Activated CD8-positive, alpha-beta T cell treated with anti-CD3 and anti-CD28 coated beads for 36 hours (primary cell): ENCODE data around the gene HM13. TPM values are rescaled to one million over a fixed set of nuclear protein-coding genes. Genes with fewer than 3 reads are reported as not detected.

Experiments used
- ATAC-seq: fragments of 200-7000 bp; cut with Tn5 transposase; one replicate; pipeline ENCODE4 v1.10.0; 2021; ENCODE audit warnings: mild to moderate bottlenecking, moderate library complexity
- CTCF ChIA-PET: fragments of 350-600 bp; sonication (Branson Sonifier 250); formaldehyde crosslinking; loops from one replicate; lab custom pipeline; 2021; ENCODE audit warnings: antibody characterized with exemption; lab: Charles Lee
- POLR2A ChIA-PET: fragments of 350-600 bp; sonication (Branson Sonifier 250); formaldehyde crosslinking; loops from one replicate; lab custom pipeline; 2021; ENCODE audit warnings: antibody characterized with exemption; lab: Charles Lee
- DNase-seq: peaks from one replicate; pipeline ENCODE4 v3.0.0-alpha.2; 2020
- H3K27ac Mint-ChIP-seq: one replicate; pipeline ENCODE4 v1.8.0; 2021; ENCODE audit warnings: mild to moderate bottlenecking, mixed read lengths
- H3K27me3 Mint-ChIP-seq: one replicate; pipeline ENCODE4 v1.8.0; 2021; ENCODE audit warnings: mixed read lengths
- H3K36me3 Mint-ChIP-seq: one replicate; pipeline ENCODE4 v1.8.0; 2021; ENCODE audit warnings: low read depth, mixed read lengths
- H3K4me1 Mint-ChIP-seq: one replicate; pipeline ENCODE4 v1.8.0; 2021; ENCODE audit warnings: low read depth, mixed read lengths
- H3K4me3 Mint-ChIP-seq: one replicate; pipeline ENCODE4 v1.8.0; 2021; ENCODE audit warnings: mild to moderate bottlenecking, moderate library complexity, mixed read lengths
- H3K9me3 Mint-ChIP-seq: one replicate; pipeline ENCODE4 v1.8.0; 2021; ENCODE audit warnings: mixed read lengths
- CTCF ChIP-seq: fragments of 200-600 bp; IDR thresholded peaks from one replicate; pipeline ENCODE4 v1.8.0; 2022; ENCODE audit warnings: antibody characterized with exemption, mild to moderate bottlenecking
- intact Hi-C: fragments of 100-400 bp; cut with micrococcal nuclease; formaldehyde crosslinking; loops from one replicate; pipeline ENCODE4 v1.10.0; 2022
- total RNA-seq, 2 experiments: library from RNA; stranded (reverse); gene quantifications; one replicate each; pipeline ENCODE4 v1.2.3, GENCODE V29; 2021

Gene HM13
- total RNA-seq, 2 experiments from 2014 or later, result 91.6 to 95.5 TPM

DNA sequence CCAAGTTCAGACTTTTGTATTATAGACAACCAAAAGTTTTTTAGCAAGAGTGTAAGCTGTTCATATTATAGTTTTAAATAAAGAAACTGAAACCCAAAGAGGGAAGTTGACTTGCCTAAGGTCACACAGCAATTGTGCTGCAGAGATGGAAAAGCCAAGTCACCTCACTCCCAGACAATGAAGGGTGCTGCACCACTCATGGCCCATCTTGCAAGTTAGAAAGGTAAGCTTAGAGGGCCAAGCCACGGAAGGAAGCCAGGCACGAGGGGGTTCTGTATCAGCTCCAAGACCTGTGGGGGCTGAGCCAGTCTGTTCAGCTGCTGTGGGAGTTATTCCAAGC lies 40.2 kb upstream of the HM13 start:
- ChIA-PET POLR2A (interaction anchor here (1.0 kb wide), 1 partner anchor 8 kb away, joined by 3 read pairs; no protein-coding TSS in a partner anchor), CTCF (interaction anchor here (1.3 to 4.6 kb wide), 2 partner anchors 29 to 40 kb away, joined by 3 to 23 read pairs; partner anchors contain the start of gene HM13)
- Mint-ChIP-seq H3K36me3 (no peaks in the 10 kb centered on the region), H3K27ac (no peak overlapping the region), H3K4me1 (peaks cover 15% of the 10 kb centered on the region), H3K27me3 (peaks cover 44% of the 10 kb centered on the region), H3K9me3 (peaks cover 2% of the 10 kb centered on the region), H3K4me3 (no peak overlapping the region)
- DNase-seq, result peak; percentile 19
- peak; percentile 61 for ATAC-seq
- TF ChIP-seq CTCF, result no peak
- intact Hi-C loops, result no loop called here

- Mint-ChIP-seq H3K4me3 (no peak within 1 kb of the TSS), H3K36me3 (no peaks in the 10 kb centered on the region), H3K4me1 (peaks cover 15% of the 10 kb centered on the region), H3K9me3 (peaks cover 2% of the 10 kb centered on the region), H3K27me3 (peaks cover 44% of the 10 kb centered on the region), H3K27ac (no peak within 1 kb of the TSS)
- no peak for TF ChIP-seq CTCF
- ChIA-PET CTCF (interaction anchor here (1.3 to 4.6 kb wide), 2 partner anchors 28 to 40 kb away, joined by 3 to 23 read pairs; partner anchors contain the start of gene HM13), POLR2A (no interaction called here)
- no peak for ATAC-seq
- no peak for DNase-seq
- intact Hi-C loops, result no loop called here
Measured at GRCh38 chr20:31474758-31475427, 39.3 kb upstream of the HM13 start, which contains the start of the genes DEFB124 and REM1. Gene DEFB124, minus strand, starts transcription at chr20:31475127. Its CDS starts 2,114 bp downstream, at chr20:31473013. Gene REM1, plus strand, starts transcription at chr20:31475288. Its CDS starts 1,158 bp downstream, at chr20:31476446.

DNA sequence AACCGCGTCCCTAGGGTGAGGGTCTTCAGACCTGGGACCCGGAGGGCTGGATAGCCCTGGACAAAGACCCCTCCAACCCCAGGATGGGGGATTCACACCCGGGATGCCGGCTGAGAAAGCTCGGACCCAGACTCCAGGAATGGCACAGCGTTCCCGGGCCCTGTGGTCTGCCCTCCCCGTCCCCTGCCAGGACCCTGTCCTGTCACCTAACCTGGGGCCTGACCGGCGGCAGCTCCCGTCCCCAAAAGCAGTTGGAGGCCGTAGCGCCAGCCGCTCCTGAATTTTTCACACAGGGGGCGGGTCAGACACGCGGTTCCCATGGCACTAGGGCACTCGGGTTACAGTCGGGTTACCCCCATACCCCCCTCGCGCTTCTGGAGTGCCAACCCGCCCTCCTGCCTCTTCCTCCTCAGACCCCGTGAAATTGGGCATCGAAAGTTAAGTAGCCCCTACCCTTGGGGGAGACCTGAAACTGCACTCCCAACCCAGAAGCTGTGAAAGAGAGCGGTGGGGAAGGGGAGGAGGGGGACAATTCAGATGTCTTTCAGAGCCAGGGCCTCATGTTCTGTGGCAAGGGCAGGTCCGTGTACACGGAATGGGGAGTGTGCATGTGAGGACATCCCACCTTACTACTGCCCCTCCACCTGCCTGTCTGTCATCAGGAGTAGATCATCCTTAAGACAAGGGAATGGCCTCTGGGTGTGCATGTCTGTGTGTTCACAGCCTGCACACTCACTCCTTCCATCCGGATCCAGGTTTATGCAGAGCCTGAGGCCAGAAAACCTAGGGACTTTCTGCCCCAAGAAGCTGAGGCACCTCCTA lies 38.6 kb upstream of the HM13 start:
- Mint-ChIP-seq H3K27me3 (peaks cover 44% of the 10 kb centered on the region), H3K4me1 (peaks cover 15% of the 10 kb centered on the region), H3K9me3 (peaks cover 2% of the 10 kb centered on the region), H3K27ac (no peak overlapping the region), H3K4me3 (no peak overlapping the region), H3K36me3 (no peaks in the 10 kb centered on the region)
- no peak for DNase-seq
- POLR2A ChIA-PET, result no interaction called here
- no peak for TF ChIP-seq CTCF
- intact Hi-C loops, result no loop called here
- no peak for ATAC-seq
- CTCF ChIA-PET, result interaction anchor here (1.3 to 4.6 kb wide), 2 partner anchors 13 to 27 kb away, joined by 3 to 23 read pairs; no protein-coding TSS in a partner anchor

GRCh38 chr20:31476294-31476585 lies 38.0 kb upstream of the HM13 start:
- ChIA-PET CTCF (interaction anchor here (1.3 to 4.6 kb wide), 2 partner anchors 12 to 27 kb away, joined by 3 to 23 read pairs; no protein-coding TSS in a partner anchor), POLR2A (no interaction called here)
- H3K4me1 Mint-ChIP-seq, result peaks cover 15% of the 10 kb centered on the region
- peaks cover 45% of the 10 kb centered on the region for H3K27me3 Mint-ChIP-seq
- DNase-seq, result no peak
- no peak for TF ChIP-seq CTCF
- no peak overlapping the region for H3K27ac Mint-ChIP-seq
- H3K4me3 Mint-ChIP-seq, result no peak overlapping the region
- H3K36me3 Mint-ChIP-seq, result no peaks in the 10 kb centered on the region
- no peak for ATAC-seq
- intact Hi-C loops, result no loop called here
- H3K9me3 Mint-ChIP-seq, result peaks cover 2% of the 10 kb centered on the region
